WTC11 (cell line): ENCODE results near the gene SLC66A2. TPM values are rescaled to one million over a fixed set of nuclear protein-coding genes. Genes with fewer than 3 reads are reported as not detected.

Experiments used
- ATAC-seq: fragments of 200-7000 bp; cut with Tn5 transposase; 2 replicates; pipeline ENCODE4 v1.10.0; 2021; ENCODE audit warnings: mild to moderate bottlenecking, moderate library complexity
- CTCF ChIA-PET: fragments of 300-600 bp; sonication (Branson Sonifier 250); formaldehyde crosslinking; loops from one replicate; lab custom pipeline; 2021; ENCODE audit warnings: antibody characterized with exemption; lab: Charles Lee
- POLR2A ChIA-PET: fragments of 350-600 bp; sonication (Branson Sonifier 250); formaldehyde crosslinking; loops from one replicate; lab custom pipeline; 2021; ENCODE audit warnings: antibody characterized with exemption; lab: Charles Lee
- DNase-seq: peaks from one replicate; pipeline ENCODE4 v3.0.0; 2021; ENCODE audit warnings: low spot score
- H3K27ac Mint-ChIP-seq: 2 replicates; pipeline ENCODE4 v1.8.0; 2021; ENCODE audit warnings: mixed read lengths
- H3K27me3 Mint-ChIP-seq: 2 replicates; pipeline ENCODE4 v1.8.0; 2021; ENCODE audit warnings: low read depth, mild to moderate bottlenecking, moderate library complexity, mixed read lengths
- H3K36me3 Mint-ChIP-seq: 2 replicates; pipeline ENCODE4 v1.8.0; 2021; ENCODE audit warnings: mixed read lengths
- H3K4me1 Mint-ChIP-seq: 2 replicates; pipeline ENCODE4 v1.8.0; 2022; ENCODE audit warnings: mixed read lengths
- H3K4me3 Mint-ChIP-seq: 2 replicates; pipeline ENCODE4 v1.8.0; 2021; ENCODE audit warnings: mild to moderate bottlenecking, moderate library complexity, mixed read lengths
- H3K9me3 Mint-ChIP-seq: 2 replicates; pipeline ENCODE4 v1.8.0; 2021; ENCODE audit warnings: mixed read lengths
- CREM ChIP-seq: sonication (generic); formaldehyde crosslinking; IDR thresholded peaks from 2 replicates; pipeline ENCODE4 v1.8.1; 2022; ENCODE audit warnings: mild to moderate bottlenecking, missing genetic modification reagents, moderate library complexity
- GRHL2 ChIP-seq: fragments of 250-450 bp; sonication (Bioruptor Pico); IDR thresholded peaks from 2 replicates; pipeline ENCODE4 v1.8.0; 2022; ENCODE audit warnings: mild to moderate bottlenecking, moderate library complexity; ENCODE audit not compliant: insufficient replicate concordance, severe bottlenecking
- HMGA2 ChIP-seq: fragments of 250-450 bp; sonication (Bioruptor Pico); IDR thresholded peaks from 2 replicates; pipeline ENCODE4 v1.4.0; 2021; ENCODE audit warnings: mild to moderate bottlenecking, moderate library complexity
- JAZF1 ChIP-seq: fragments of 250-450 bp; sonication (Bioruptor Pico); IDR thresholded peaks from 2 replicates; pipeline ENCODE4 v1.9.0; 2021; ENCODE audit warnings: moderate library complexity, mild to moderate bottlenecking, inconsistent platforms
- MXD4 ChIP-seq: fragments of 250-450 bp; sonication (Bioruptor Pico); IDR thresholded peaks from 2 replicates; pipeline ENCODE4 v1.8.0; 2021; ENCODE audit warnings: mild to moderate bottlenecking, moderate library complexity, borderline replicate concordance
- OVOL2 ChIP-seq: fragments of 250-450 bp; sonication (Bioruptor Pico); IDR thresholded peaks from 2 replicates; pipeline ENCODE4 v1.9.0; 2021; ENCODE audit warnings: mild to moderate bottlenecking, borderline replicate concordance
- PRRX2 ChIP-seq: fragments of 250-450 bp; sonication (Bioruptor Pico); IDR thresholded peaks from 2 replicates; pipeline ENCODE4 v1.8.0; 2021; ENCODE audit warnings: mild to moderate bottlenecking
- RELA ChIP-seq: sonication (generic); formaldehyde crosslinking; IDR thresholded peaks from 2 replicates; pipeline ENCODE4 v1.8.1; 2022; ENCODE audit warnings: missing genetic modification reagents, mild to moderate bottlenecking, borderline replicate concordance
- ZNF138 ChIP-seq: sonication (generic); formaldehyde crosslinking; conservative IDR thresholded peaks from 2 replicates; pipeline ENCODE4 v1.8.1; 2022; ENCODE audit warnings: mild to moderate bottlenecking, moderate library complexity, missing genetic modification reagents
- ZNF232 ChIP-seq: sonication (generic); formaldehyde crosslinking; IDR thresholded peaks from 2 replicates; pipeline ENCODE4 v1.8.0; 2022; ENCODE audit warnings: mild to moderate bottlenecking, missing genetic modification reagents
- ZNF263 ChIP-seq: sonication (generic); formaldehyde crosslinking; IDR thresholded peaks from 2 replicates; pipeline ENCODE4 v1.8.1; 2022; ENCODE audit warnings: low read depth, mild to moderate bottlenecking, moderate library complexity, missing genetic modification reagents
- total RNA-seq: library from RNA; stranded (reverse); gene quantifications from 3 replicates; pipeline ENCODE4 v1.2.3, GENCODE V29; 2021
- TF ChIP-seq, protein P1 (sequence below): sonication (generic); formaldehyde crosslinking; IDR thresholded peaks from 2 replicates; pipeline ENCODE4 v1.8.1; 2022; ENCODE audit warnings: low read depth, missing genetic modification reagents, borderline replicate concordance
- TF ChIP-seq, protein P2 (sequence below): sonication (generic); formaldehyde crosslinking; IDR thresholded peaks from 2 replicates; pipeline ENCODE4 v1.8.0; 2023; ENCODE audit warnings: missing genetic modification reagents, mild to moderate bottlenecking, borderline replicate concordance
- TF ChIP-seq, protein P3 (sequence below): sonication (generic); formaldehyde crosslinking; conservative IDR thresholded peaks from 2 replicates; pipeline ENCODE4 v1.8.1; 2022; ENCODE audit warnings: mild to moderate bottlenecking, missing genetic modification reagents
- TF ChIP-seq, protein P4 (sequence below): fragments of 200-600 bp; IDR thresholded peaks from 2 replicates; pipeline ENCODE4 v1.8.0; 2022; ENCODE audit warnings: antibody characterized with exemption
- TF ChIP-seq, protein P5 (sequence below): sonication (generic); formaldehyde crosslinking; IDR thresholded peaks from 2 replicates; pipeline ENCODE4 v1.8.0; 2022; ENCODE audit warnings: mild to moderate bottlenecking, missing genetic modification reagents
- TF ChIP-seq, protein P6 (sequence below): sonication (generic); formaldehyde crosslinking; IDR thresholded peaks from 2 replicates; pipeline ENCODE4 v1.8.1; 2023; ENCODE audit warnings: mild to moderate bottlenecking, missing genetic modification reagents, moderate library complexity
- TF ChIP-seq, protein P7 (sequence below): sonication (generic); formaldehyde crosslinking; IDR thresholded peaks from 2 replicates; pipeline ENCODE4 v1.8.1; 2023; ENCODE audit warnings: mild to moderate bottlenecking, missing genetic modification reagents, moderate library complexity
- TF ChIP-seq, protein P8 (sequence below): fragments of 250-450 bp; sonication (Bioruptor Pico); IDR thresholded peaks from 2 replicates; pipeline ENCODE4 v1.8.0; 2021; ENCODE audit warnings: mild to moderate bottlenecking

SLC66A2 gene
- total RNA-seq, 1 experiment from 2014 or later, result 20.9 TPM

DNA sequence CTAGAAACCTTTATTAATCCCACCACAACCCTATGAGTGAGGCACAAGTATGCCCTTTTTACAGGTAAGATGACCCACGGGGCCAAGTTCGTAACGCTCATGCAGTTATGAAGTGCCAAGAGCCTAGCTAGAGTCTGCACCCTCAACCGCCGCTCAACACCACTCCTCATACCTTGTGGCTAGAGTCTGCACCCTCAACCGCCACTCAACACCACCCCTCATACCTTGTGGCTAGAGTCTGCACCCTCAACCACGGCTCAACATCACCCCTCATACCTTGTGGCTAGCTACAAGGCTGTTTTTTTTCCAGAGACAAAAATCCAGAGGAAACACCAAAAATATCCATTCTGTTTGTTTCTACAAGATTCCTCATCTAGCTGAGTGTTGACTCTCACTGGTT is 32.3 kb upstream of the SLC66A2 start:
- no peak overlapping the region; the same call in 1 of the 2 replicates for H3K27ac Mint-ChIP-seq
- H3K27me3 Mint-ChIP-seq, result no peaks in the 10 kb centered on the region
- ChIA-PET CTCF (interaction anchor here (1.5 to 1.7 kb wide), 2 partner anchors 50 kb away, joined by 4 to 5 read pairs; partner anchors contain the start of gene RBFA), POLR2A (no interaction called here)
- ATAC-seq (no peak), DNase-seq (no peak)
- peaks cover 24% of the 10 kb centered on the region for H3K4me1 Mint-ChIP-seq
- TF ChIP-seq ZNF232 (CRISPR knock-in tag), result no peak
- H3K36me3 Mint-ChIP-seq, result peaks cover 28% of the 10 kb centered on the region
- no peak overlapping the region for H3K4me3 Mint-ChIP-seq
- H3K9me3 Mint-ChIP-seq, result no peaks in the 10 kb centered on the region

DNA sequence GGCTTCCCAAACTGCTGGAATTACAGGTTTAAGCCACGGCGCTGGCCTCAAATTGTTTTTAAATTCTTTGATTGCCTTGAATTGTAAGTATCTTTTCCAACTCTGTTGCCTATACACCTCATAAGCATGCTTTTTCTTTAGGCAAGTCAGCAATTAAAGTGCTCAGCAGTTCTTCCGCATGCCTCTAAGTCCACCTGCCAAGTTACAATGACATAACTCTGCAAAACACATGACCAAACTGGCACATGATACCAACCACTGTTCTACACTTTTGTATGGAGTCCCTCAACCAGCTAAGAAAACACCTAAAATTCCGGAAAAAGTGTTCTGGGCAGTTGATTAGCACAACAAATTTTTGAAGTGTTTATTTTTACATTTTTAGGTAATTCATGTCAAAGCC is 31.8 kb upstream of the SLC66A2 start:
- Mint-ChIP-seq H3K27me3 (no peaks in the 10 kb centered on the region), H3K27ac (peak overlapping the region; percentile 45; the same call in 1 of the 2 replicates), H3K4me1 (peaks cover 24% of the 10 kb centered on the region)
- TF ChIP-seq RELA, result no peak
- TF ChIP-seq JAZF1 (CRISPR knock-in tag), result no peak
- TF ChIP-seq, protein P1, sequence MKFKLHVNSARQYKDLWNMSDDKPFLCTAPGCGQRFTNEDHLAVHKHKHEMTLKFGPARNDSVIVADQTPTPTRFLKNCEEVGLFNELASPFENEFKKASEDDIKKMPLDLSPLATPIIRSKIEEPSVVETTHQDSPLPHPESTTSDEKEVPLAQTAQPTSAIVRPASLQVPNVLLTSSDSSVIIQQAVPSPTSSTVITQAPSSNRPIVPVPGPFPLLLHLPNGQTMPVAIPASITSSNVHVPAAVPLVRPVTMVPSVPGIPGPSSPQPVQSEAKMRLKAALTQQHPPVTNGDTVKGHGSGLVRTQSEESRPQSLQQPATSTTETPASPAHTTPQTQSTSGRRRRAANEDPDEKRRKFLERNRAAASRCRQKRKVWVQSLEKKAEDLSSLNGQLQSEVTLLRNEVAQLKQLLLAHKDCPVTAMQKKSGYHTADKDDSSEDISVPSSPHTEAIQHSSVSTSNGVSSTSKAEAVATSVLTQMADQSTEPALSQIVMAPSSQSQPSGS (CRISPR knock-in tag), result no peak
- TF ChIP-seq PRRX2 (CRISPR knock-in tag), result no peak
- TF ChIP-seq OVOL2 (CRISPR knock-in tag), result no peak
- TF ChIP-seq CREM (CRISPR knock-in tag), result no peak
- TF ChIP-seq, protein P2, sequence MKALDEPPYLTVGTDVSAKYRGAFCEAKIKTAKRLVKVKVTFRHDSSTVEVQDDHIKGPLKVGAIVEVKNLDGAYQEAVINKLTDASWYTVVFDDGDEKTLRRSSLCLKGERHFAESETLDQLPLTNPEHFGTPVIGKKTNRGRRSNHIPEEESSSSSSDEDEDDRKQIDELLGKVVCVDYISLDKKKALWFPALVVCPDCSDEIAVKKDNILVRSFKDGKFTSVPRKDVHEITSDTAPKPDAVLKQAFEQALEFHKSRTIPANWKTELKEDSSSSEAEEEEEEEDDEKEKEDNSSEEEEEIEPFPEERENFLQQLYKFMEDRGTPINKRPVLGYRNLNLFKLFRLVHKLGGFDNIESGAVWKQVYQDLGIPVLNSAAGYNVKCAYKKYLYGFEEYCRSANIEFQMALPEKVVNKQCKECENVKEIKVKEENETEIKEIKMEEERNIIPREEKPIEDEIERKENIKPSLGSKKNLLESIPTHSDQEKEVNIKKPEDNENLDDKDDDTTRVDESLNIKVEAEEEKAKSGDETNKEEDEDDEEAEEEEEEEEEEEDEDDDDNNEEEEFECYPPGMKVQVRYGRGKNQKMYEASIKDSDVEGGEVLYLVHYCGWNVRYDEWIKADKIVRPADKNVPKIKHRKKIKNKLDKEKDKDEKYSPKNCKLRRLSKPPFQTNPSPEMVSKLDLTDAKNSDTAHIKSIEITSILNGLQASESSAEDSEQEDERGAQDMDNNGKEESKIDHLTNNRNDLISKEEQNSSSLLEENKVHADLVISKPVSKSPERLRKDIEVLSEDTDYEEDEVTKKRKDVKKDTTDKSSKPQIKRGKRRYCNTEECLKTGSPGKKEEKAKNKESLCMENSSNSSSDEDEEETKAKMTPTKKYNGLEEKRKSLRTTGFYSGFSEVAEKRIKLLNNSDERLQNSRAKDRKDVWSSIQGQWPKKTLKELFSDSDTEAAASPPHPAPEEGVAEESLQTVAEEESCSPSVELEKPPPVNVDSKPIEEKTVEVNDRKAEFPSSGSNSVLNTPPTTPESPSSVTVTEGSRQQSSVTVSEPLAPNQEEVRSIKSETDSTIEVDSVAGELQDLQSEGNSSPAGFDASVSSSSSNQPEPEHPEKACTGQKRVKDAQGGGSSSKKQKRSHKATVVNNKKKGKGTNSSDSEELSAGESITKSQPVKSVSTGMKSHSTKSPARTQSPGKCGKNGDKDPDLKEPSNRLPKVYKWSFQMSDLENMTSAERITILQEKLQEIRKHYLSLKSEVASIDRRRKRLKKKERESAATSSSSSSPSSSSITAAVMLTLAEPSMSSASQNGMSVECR (CRISPR knock-in tag), result no peak
- TF ChIP-seq, protein P3, sequence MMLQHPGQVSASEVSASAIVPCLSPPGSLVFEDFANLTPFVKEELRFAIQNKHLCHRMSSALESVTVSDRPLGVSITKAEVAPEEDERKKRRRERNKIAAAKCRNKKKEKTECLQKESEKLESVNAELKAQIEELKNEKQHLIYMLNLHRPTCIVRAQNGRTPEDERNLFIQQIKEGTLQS (CRISPR knock-in tag), result no peak
- no peak for TF ChIP-seq HMGA2
- TF ChIP-seq MXD4 (CRISPR knock-in tag), result no peak
- TF ChIP-seq GRHL2 (CRISPR knock-in tag), result no peak
- TF ChIP-seq, protein P4, sequence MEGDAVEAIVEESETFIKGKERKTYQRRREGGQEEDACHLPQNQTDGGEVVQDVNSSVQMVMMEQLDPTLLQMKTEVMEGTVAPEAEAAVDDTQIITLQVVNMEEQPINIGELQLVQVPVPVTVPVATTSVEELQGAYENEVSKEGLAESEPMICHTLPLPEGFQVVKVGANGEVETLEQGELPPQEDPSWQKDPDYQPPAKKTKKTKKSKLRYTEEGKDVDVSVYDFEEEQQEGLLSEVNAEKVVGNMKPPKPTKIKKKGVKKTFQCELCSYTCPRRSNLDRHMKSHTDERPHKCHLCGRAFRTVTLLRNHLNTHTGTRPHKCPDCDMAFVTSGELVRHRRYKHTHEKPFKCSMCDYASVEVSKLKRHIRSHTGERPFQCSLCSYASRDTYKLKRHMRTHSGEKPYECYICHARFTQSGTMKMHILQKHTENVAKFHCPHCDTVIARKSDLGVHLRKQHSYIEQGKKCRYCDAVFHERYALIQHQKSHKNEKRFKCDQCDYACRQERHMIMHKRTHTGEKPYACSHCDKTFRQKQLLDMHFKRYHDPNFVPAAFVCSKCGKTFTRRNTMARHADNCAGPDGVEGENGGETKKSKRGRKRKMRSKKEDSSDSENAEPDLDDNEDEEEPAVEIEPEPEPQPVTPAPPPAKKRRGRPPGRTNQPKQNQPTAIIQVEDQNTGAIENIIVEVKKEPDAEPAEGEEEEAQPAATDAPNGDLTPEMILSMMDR, result no peak
- TF ChIP-seq, protein P5, sequence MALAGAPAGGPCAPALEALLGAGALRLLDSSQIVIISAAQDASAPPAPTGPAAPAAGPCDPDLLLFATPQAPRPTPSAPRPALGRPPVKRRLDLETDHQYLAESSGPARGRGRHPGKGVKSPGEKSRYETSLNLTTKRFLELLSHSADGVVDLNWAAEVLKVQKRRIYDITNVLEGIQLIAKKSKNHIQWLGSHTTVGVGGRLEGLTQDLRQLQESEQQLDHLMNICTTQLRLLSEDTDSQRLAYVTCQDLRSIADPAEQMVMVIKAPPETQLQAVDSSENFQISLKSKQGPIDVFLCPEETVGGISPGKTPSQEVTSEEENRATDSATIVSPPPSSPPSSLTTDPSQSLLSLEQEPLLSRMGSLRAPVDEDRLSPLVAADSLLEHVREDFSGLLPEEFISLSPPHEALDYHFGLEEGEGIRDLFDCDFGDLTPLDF (CRISPR knock-in tag), result no peak
- TF ChIP-seq, protein P6, sequence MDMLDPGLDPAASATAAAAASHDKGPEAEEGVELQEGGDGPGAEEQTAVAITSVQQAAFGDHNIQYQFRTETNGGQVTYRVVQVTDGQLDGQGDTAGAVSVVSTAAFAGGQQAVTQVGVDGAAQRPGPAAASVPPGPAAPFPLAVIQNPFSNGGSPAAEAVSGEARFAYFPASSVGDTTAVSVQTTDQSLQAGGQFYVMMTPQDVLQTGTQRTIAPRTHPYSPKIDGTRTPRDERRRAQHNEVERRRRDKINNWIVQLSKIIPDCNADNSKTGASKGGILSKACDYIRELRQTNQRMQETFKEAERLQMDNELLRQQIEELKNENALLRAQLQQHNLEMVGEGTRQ (CRISPR knock-in tag), result no peak
- TF ChIP-seq ZNF138 (CRISPR knock-in tag), result no peak
- TF ChIP-seq, protein P7, sequence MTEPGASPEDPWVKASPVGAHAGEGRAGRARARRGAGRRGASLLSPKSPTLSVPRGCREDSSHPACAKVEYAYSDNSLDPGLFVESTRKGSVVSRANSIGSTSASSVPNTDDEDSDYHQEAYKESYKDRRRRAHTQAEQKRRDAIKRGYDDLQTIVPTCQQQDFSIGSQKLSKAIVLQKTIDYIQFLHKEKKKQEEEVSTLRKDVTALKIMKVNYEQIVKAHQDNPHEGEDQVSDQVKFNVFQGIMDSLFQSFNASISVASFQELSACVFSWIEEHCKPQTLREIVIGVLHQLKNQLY (CRISPR knock-in tag), result no peak
- TF ChIP-seq, protein P8, sequence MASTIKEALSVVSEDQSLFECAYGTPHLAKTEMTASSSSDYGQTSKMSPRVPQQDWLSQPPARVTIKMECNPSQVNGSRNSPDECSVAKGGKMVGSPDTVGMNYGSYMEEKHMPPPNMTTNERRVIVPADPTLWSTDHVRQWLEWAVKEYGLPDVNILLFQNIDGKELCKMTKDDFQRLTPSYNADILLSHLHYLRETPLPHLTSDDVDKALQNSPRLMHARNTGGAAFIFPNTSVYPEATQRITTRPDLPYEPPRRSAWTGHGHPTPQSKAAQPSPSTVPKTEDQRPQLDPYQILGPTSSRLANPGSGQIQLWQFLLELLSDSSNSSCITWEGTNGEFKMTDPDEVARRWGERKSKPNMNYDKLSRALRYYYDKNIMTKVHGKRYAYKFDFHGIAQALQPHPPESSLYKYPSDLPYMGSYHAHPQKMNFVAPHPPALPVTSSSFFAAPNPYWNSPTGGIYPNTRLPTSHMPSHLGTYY (CRISPR knock-in tag), result no peak
- no peak for TF ChIP-seq ZNF263 (CRISPR knock-in tag)
- TF ChIP-seq, all 79 proteins: peak for 0
- H3K9me3 Mint-ChIP-seq, result no peaks in the 10 kb centered on the region
- peaks cover 28% of the 10 kb centered on the region for H3K36me3 Mint-ChIP-seq
- CTCF ChIA-PET, result interaction anchor here (1.4 to 1.5 kb wide), 2 partner anchors 16 to 51 kb away, joined by 3 to 5 read pairs; partner anchors contain the start of gene RBFA
- no peak for ATAC-seq
- no peak for DNase-seq
- no peak overlapping the region for H3K4me3 Mint-ChIP-seq
- POLR2A ChIA-PET, result interaction anchor here (0.8 kb wide), 1 partner anchor 51 kb away, joined by 3 read pairs; the partner anchor contains the start of gene RBFA
